ENCODE results near the gene IPO13.

IPO13 gene, protein sequence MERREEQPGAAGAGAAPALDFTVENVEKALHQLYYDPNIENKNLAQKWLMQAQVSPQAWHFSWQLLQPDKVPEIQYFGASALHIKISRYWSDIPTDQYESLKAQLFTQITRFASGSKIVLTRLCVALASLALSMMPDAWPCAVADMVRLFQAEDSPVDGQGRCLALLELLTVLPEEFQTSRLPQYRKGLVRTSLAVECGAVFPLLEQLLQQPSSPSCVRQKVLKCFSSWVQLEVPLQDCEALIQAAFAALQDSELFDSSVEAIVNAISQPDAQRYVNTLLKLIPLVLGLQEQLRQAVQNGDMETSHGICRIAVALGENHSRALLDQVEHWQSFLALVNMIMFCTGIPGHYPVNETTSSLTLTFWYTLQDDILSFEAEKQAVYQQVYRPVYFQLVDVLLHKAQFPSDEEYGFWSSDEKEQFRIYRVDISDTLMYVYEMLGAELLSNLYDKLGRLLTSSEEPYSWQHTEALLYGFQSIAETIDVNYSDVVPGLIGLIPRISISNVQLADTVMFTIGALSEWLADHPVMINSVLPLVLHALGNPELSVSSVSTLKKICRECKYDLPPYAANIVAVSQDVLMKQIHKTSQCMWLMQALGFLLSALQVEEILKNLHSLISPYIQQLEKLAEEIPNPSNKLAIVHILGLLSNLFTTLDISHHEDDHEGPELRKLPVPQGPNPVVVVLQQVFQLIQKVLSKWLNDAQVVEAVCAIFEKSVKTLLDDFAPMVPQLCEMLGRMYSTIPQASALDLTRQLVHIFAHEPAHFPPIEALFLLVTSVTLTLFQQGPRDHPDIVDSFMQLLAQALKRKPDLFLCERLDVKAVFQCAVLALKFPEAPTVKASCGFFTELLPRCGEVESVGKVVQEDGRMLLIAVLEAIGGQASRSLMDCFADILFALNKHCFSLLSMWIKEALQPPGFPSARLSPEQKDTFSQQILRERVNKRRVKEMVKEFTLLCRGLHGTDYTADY

DNA sequence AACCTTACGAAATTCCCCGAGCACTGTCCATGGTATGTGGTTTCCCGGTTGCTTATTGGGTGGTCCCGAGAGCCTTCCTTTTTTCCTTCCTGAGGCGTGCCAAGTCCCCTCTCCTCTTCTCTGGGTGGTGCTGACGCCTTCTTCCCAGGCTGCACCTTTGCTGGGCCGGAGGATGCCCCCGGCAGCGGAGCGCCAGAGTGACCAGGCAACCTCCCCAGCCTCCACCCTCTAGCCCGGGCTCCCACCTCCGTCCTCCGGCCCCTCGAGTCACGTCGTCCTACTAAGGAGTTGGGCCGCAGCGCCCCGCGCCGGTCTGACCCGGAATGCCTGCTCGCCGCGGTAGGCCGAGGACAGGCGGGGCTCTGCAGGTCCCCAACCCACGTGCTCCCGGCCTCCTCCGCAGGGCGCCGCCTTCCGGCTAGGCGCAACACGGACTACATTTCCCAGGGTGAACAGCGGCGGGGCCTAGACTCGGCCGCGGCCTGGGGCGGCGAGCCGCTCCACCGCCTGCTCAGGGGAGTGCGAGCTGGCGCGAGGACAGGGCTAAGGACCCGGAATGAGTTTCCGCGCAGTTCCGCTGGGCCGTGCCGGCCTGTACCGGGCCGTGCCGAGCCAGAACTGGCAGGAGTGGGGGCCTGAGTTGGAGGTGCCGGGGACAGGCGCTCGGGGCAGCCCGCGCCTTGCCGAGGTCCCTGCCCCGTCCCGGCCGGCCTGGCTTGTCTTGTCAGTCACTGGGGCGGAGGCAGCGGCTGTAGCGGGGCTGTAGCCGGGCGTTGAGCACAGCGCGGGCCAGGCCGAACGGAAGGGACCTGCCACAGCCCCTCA lies at the start of gene IPO13:
Gene IPO13, plus strand, starts transcription at position 715 of the 825 bp plus-strand sequence. CDS start 651 bp downstream, outside the sequence.
- DNase-seq: peak; percentile 94

- DNase-seq: no peak
Observed at GRCh38 chr1:43898981-43899380, 47.8 kb upstream of the IPO13 start.

GRCh38 chr1:43900386-43900785 lies 46.4 kb upstream of the IPO13 start:
- DNase-seq: no peak

- no peak for DNase-seq
Observed at GRCh38 chr1:43901196-43901961, 45.4 kb upstream of the IPO13 start.

GRCh38 chr1:43902058-43902831 lies 44.5 kb upstream of the IPO13 start:
- DNase-seq: no peak

DNA sequence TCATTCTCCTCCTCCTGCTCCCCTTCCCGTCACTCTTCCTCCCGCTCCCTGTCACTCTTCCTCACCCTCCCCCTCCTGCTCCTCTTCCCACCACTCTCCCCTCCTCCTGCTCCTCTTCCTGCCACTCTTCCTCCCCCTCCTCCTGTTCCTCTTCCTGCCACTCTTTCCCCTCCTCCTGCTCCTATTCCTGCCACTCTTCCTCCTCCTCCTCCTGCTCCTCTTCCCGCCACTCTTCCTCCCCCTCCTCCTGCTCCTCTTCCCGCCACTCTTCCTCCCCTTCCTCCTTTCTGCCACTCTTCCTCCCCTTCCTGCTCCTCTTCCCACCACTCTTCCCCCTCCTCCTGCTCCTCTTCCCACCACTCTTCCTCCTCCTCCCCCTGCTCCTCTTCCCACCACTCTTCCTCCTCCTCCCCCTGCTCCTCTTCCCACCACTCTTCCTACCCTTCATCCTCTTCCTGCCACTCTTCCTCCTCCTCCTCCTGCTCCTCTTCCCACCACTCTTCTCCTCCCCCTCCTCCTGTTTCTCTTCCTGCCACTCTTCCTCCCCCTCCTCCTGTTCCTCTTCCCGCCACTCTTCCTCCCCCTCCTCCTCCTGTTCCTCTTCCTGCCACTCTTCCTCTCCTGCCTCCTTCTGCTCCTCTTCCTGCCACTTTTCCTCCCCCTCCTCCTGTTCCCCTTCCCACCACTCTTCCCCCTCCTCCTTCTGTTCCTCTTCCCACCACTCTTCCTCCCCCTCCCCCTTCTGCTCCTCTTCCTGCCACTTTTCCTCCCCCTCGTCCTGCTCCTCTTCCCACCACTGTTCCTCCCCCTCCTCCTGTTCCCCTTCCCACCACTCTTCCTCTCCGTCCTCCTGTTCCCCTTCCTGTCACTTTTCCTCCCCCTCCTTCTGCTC lies 41.8 kb upstream of the IPO13 start:
- no peak for DNase-seq

DNA sequence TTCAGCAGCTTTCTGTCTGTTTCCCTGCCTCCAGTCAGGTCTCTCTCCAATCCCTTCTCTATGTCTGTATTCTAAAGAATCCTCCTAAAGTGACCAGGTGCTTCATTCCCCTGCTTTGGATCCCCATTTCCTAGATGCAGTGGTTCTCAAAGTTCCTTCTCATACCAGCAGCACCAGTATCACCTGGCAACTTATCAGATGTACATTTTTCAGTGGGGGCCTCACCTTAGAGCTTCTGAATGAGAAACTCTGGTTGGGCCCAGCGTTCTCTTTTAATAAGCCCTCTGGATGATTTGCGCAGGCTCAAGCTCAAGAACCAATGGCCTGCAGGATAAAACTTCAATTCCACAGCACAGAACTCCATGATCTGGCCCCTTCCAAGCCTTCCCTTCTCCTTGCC lies 38.5 kb upstream of the IPO13 start:
- no peak for DNase-seq

- DNase-seq: no peak
Observed at GRCh38 chr1:43908858-43909257, 37.9 kb upstream of the IPO13 start.

- no peak for DNase-seq
Observed at GRCh38 chr1:43910343-43910742, 36.4 kb upstream of the IPO13 start.

- no peak for DNase-seq
Observed at GRCh38 chr1:43912607-43913006, 34.1 kb upstream of the IPO13 start.

- DNase-seq: no peak
Observed at GRCh38 chr1:43913051-43913501, 33.7 kb upstream of the IPO13 start.

DNA sequence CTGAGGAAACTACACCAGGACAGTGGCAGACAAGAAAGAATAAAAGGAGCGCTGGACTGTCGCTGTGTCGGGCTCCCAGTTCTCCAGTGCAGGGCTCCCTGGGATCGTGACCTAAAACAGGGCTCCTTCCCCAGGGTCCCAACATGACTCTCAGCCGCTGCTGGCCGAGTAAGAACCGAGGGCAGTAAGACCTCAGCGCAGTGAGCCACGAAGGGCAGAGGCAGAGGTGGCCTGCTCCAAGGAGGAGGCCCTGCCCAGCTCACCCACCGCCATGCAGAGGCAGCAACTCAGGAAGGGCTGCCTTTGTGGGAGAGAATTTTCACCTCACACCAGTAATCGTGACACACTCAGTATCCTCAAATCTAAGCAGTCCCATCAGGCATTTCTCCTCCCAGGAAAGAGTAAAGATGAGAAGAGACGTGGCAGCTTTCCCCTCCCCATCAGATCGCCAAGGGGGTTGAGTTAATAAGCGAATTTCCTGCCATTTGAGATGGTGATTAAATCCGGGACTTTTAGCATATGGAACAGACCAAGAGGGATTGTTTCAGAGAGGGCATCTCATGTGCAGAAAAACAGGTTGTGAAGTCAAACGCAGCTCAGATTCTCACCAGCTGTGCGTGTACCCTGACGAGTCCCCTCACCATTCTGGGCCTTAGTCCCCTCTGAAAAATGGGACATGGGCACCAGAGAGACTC lies 32.9 kb upstream of the IPO13 start:
- no peak for DNase-seq

DNA sequence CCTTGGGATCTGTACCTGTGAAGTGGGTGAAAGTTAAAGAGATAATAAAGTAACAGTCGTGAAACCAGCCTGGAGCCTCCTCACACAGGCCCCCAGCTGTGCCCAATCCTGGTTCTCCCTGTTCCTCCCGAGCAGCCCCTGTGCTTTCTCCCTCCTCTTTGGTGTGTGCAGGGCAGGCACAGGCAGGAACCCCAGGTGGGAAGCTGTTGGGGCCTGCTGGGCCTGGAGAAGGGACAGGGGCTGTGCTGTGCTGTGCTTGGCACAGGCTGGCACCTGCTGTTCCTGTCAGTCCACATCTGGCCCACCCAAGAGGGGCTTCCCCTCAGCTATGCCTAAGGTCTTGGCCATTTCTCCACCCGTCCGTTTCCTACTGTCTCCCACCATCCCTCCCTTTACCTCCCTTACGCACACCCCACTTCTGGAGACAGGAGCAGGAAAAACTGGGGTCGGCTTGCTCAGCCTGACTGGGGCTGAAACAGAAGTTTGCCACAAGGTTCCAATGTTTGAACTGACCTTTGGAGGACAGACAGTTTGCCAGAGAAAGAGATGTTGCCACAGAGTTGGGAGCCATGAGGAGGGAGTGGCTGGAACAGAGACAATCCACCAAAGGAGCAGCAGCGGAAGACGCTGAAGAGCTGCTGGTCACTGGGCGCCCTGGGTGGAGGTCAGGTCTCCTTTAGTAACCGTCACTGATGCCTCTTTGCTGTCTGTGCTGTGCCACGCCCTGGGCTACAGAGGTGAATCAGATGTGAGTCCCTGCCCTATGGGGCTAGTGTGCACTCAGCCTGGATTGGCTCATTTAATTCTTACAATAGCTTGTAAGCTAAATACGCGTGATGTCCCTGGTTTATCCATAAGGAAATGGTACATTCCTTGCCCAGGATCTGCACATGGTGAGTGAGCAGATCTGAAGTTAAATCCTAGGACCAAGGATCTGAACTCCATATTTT lies 31.9 kb upstream of the IPO13 start:
- DNase-seq: no peak

- DNase-seq: no peak
Observed at GRCh38 chr1:43919906-43920305, 26.8 kb upstream of the IPO13 start.

DNA sequence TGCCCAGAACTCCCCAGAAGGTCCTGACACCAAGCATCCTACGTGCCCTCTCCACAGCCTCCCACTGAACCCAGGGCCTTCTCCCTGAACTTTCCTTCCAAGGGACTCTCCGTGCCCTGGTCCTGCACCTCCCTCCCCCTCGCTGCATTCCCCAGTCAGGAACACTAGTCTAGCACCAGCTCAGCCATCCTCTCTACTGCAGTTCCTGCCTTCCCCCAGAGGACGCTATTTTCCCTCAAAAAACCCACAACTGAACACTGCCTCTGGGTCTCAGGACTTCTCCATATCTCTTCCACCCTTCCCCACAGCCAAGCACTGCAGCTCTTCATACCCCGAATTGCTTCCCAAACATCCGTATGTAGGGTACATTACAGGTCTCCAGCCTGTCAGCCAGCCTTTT lies 25.7 kb upstream of the IPO13 start:
- no peak for DNase-seq

DNA sequence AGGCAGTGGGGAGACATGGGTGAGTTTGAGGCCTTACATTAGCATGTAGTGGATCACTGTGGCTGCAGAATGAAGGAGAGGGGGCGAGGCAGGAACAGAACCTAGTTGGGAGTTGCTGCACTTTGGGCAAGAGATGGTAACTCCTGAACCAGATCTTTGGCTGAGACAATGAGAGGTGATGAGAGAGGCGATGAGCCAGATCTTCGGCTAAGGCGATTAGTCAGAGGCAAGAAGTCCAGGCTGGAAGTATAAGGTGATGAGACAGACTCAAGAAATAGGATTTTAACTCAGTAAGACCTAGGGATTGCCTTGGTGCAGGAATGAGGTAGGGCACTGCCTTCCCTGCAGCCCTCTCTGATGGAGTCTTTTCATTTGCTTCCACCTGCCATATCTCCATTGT lies 22.2 kb upstream of the IPO13 start:
- DNase-seq: no peak

DNA sequence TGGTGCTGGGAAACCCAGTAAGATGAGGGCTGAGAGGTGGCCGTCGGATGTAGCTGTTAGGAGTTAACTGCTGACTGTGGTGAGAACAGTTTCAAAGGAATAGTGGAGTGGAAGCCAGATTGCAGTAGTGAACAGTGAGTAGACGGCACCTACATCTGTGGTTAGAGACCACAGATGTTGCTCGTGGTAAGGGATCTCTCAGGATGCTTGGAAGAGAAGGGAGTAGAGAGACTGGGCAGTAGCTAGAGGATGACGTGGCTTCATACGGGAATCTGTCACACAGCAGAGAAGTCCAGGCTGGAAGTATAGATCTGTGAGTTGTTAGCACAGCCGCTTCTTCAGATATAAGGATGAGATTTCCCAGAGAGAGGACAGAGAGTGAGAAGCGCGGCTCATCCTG lies 20.9 kb upstream of the IPO13 start:
- DNase-seq: no peak

Measured in CD4-positive, alpha-beta T cell treated with Interleukin-15 for 1 hour (primary cell).